A673 (cell line): ENCODE data around the gene AEBP2. TPM values are rescaled to one million over a fixed set of nuclear protein-coding genes. Genes with fewer than 3 reads are reported as not detected.

ENCODE experiments used
- BruUV-seq: library from RNA; stranded (reverse); fragments of 400-500 nt; replicated peaks from 2 replicates; lab custom pipeline; 2021; lab: Mats Ljungman, UMichigan
- CTCF ChIA-PET: fragments of 300-600 bp; sonication (Branson Sonifier 250); formaldehyde crosslinking; loops from one replicate; lab custom pipeline; 2022; ENCODE audit warnings: antibody characterized with exemption; lab: Charles Lee
- POLR2A ChIA-PET: fragments of 300-600 bp; sonication (Branson Sonifier 250); formaldehyde crosslinking; loops from one replicate; lab custom pipeline; 2022; ENCODE audit warnings: antibody characterized with exemption; ENCODE audit not compliant: low non-redundant PET; lab: Charles Lee
- DNase-seq: peaks from one replicate; pipeline ENCODE4 v3.0.0-alpha.2; 2015; ENCODE audit warnings: low spot score
- H3K27ac ChIP-seq: fragments of 200-600 bp; sonication (generic); 2 replicates; pipeline ENCODE4 v1.5.1; 2016; ENCODE audit warnings: mixed run types, low read depth, mild to moderate bottlenecking, mixed read lengths, antibody characterized with exemption, low read length; ENCODE audit not compliant: poor library complexity, severe bottlenecking
- H3K27me3 ChIP-seq: fragments of 200-600 bp; sonication (generic); replicated peaks from 2 replicates; pipeline ENCODE4 v1.6.1; 2017; ENCODE audit warnings: mixed run types, low read depth, mild to moderate bottlenecking, mixed read lengths, antibody characterized with exemption, low read length; ENCODE audit not compliant: insufficient read depth, poor library complexity
- H3K36me3 ChIP-seq: fragments of 200-600 bp; sonication (generic); 2 replicates; pipeline ENCODE4 v1.6.1; 2016; ENCODE audit warnings: mixed run types, mild to moderate bottlenecking, mixed read lengths, antibody characterized with exemption, low read length; ENCODE audit not compliant: insufficient read depth, poor library complexity, severe bottlenecking
- H3K4me1 ChIP-seq: fragments of 200-600 bp; sonication (generic); 2 replicates; pipeline ENCODE4 v1.6.1; 2017; ENCODE audit warnings: mixed run types, mild to moderate bottlenecking, mixed read lengths, antibody characterized with exemption, low read length; ENCODE audit not compliant: insufficient read depth, poor library complexity, severe bottlenecking
- H3K4me3 ChIP-seq: fragments of 200-600 bp; sonication (generic); 2 replicates; pipeline ENCODE4 v1.5.1; 2016; ENCODE audit warnings: low read depth, mixed run types, mild to moderate bottlenecking, mixed read lengths, low read length; ENCODE audit not compliant: poor library complexity, severe bottlenecking
- H3K9me3 ChIP-seq: fragments of 200-600 bp; sonication (generic); 2 replicates; pipeline ENCODE4 v1.6.1; 2016; ENCODE audit warnings: mixed run types, low read depth, mild to moderate bottlenecking, mixed read lengths, antibody characterized with exemption, low read length; ENCODE audit not compliant: poor library complexity, severe bottlenecking
- EZH2 ChIP-seq: fragments of 200-600 bp; sonication (generic); IDR thresholded peaks from 2 replicates; pipeline ENCODE4 v1.6.1; 2017; ENCODE audit warnings: borderline replicate concordance, low read depth, mild to moderate bottlenecking, mixed read lengths, antibody characterized with exemption, low read length; ENCODE audit not compliant: poor library complexity, severe bottlenecking
- intact Hi-C: fragments of 100-400 bp; cut with micrococcal nuclease; formaldehyde crosslinking; loops from one replicate; pipeline ENCODE4 v1.10.0; 2022; ENCODE audit not compliant: unreplicated experiment
- total RNA-seq: library from RNA; stranded (reverse); gene quantifications from 2 replicates; pipeline ENCODE4 v1.2.3, GENCODE V29; 2021
- TF ChIP-seq, protein P1 (sequence below): fragments of 300-800, 200-600 bp; sonication (generic); conservative IDR thresholded peaks from 2 replicates; pipeline ENCODE4 v1.5.1; 2017; ENCODE audit warnings: low read depth, mild to moderate bottlenecking, antibody characterized with exemption, low read length, moderate library complexity, mixed read lengths

Gene AEBP2
- total RNA-seq, 1 experiment from 2014 or later, result 47.6 TPM

DNA sequence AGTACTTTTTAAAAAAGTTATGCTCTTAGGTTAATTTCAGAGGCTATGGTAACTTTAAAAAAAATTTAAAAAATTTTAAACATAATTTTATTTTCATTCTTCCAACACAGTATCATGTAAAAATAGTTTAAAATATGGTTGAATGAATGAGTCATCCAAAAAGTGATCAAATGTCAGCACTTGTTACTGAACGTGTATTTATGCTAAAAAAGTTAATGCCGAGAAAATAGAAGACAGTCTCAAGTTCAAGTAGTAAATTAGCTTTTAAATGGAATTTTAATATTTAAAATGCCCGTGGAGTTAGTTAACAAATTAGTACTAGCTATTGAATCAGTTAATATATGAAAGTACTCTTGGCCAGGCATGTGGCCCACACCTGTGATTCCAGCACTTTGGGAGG lies 4.8 kb downstream of the AEBP2 start:
- Histone ChIP-seq H3K27ac (no peak overlapping the region), H3K36me3 (peaks cover 8% of the 10 kb centered on the region), H3K9me3 (no peaks in the 10 kb centered on the region), H3K27me3 (no peaks in the 10 kb centered on the region), H3K4me1 (peaks cover 12% of the 10 kb centered on the region), H3K4me3 (no peak overlapping the region)
- POLR2A ChIA-PET, result no interaction called here
- TF ChIP-seq, protein P1, sequence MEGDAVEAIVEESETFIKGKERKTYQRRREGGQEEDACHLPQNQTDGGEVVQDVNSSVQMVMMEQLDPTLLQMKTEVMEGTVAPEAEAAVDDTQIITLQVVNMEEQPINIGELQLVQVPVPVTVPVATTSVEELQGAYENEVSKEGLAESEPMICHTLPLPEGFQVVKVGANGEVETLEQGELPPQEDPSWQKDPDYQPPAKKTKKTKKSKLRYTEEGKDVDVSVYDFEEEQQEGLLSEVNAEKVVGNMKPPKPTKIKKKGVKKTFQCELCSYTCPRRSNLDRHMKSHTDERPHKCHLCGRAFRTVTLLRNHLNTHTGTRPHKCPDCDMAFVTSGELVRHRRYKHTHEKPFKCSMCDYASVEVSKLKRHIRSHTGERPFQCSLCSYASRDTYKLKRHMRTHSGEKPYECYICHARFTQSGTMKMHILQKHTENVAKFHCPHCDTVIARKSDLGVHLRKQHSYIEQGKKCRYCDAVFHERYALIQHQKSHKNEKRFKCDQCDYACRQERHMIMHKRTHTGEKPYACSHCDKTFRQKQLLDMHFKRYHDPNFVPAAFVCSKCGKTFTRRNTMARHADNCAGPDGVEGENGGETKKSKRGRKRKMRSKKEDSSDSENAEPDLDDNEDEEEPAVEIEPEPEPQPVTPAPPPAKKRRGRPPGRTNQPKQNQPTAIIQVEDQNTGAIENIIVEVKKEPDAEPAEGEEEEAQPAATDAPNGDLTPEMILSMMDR, result no peak
- TF ChIP-seq EZH2, result no peak
- CTCF ChIA-PET, result no interaction called here
- no TSS peak for BruUV-seq
- no peak for DNase-seq
- intact Hi-C loops, result loop anchor here (10.0 kb wide), 1 partner anchor 201 kb away; no protein-coding TSS in a partner anchor

DNA sequence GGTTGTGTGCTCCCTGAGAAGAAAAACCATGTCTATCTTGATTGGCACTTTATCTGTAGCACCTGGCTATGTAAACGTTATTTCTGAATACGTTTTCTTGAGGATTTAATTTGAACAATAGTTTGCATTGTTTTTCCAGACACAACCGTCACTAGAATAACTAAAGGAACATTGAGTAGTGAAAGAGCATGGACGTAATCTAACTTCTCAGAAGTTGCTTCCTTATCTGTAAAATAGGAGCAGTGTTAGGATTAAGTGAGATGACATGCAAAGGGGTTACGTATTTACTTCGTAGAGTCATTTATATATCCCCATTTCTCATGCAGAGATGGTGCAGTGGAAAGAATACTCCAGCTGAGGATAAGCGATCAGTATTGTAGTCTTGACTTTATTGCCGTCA lies 8.1 kb downstream of the AEBP2 start:
- H3K4me3 ChIP-seq, result no peak overlapping the region
- peak overlapping the region; percentile 22 for H3K27ac ChIP-seq
- H3K27me3 ChIP-seq, result no peaks in the 10 kb centered on the region
- CTCF ChIA-PET, result no interaction called here
- peaks cover 25% of the 10 kb centered on the region for H3K4me1 ChIP-seq
- POLR2A ChIA-PET, result no interaction called here
- H3K9me3 ChIP-seq, result no peaks in the 10 kb centered on the region
- intact Hi-C loops, result loop anchor here (10.0 kb wide), 1 partner anchor 197 kb away; no protein-coding TSS in a partner anchor
- BruUV-seq, result no TSS peak
- no peak for TF ChIP-seq EZH2
- TF ChIP-seq, protein P1, result no peak
- DNase-seq, result no peak
- H3K36me3 ChIP-seq, result peaks cover 8% of the 10 kb centered on the region

DNA sequence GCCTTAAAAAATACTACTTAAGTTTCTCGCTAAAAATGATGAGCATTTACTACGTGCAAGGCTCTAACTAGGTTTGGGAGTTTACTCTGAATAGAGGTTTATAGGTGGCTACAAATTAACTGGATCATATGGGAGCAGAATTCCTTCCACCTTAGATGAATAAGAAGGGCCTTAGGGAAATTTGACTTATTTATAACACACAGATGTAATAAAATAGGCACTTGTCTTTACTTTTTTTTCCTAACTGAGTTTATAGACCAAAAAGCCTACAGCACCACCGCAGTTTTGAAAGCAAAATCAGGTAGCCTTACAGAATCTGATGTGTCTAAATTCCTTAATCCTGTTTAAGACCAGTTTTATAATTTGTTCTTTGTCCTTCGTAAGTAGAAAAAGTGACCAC lies 10.5 kb downstream of the AEBP2 start:
- no TSS peak for BruUV-seq
- no peaks in the 10 kb centered on the region for H3K27me3 ChIP-seq
- no peaks in the 10 kb centered on the region for H3K9me3 ChIP-seq
- no peaks in the 10 kb centered on the region for H3K36me3 ChIP-seq
- H3K4me1 ChIP-seq, result peaks cover 20% of the 10 kb centered on the region
- CTCF ChIA-PET, result no interaction called here
- no peak overlapping the region for H3K4me3 ChIP-seq
- POLR2A ChIA-PET, result no interaction called here
- TF ChIP-seq EZH2, result no peak
- TF ChIP-seq, protein P1, result no peak
- intact Hi-C loops, result loop anchor here (10.0 kb wide), 1 partner anchor 195 kb away; no protein-coding TSS in a partner anchor
- peak overlapping the region; percentile 32 for H3K27ac ChIP-seq
- DNase-seq, result no peak
